GM13976 (cell line): ENCODE results near the gene HAUS8.
"Not testable (repeated sequence)": the region's sequence is repeated elsewhere in the genome, so short reads cannot be mapped to it uniquely, and the experiment has no call there.

Source experiments
- DNase-seq: peaks from one replicate; pipeline ENCODE4 v3.0.0; 2012; ENCODE audit warnings: low spot score
- in situ Hi-C: fragments of 300-500 bp; cut with MboI; formaldehyde crosslinking; loops from one replicate; pipeline ENCODE4 v1.12.0; 2022; ENCODE audit warnings: low sequenced_read_pairs, mixed read lengths, inconsistent platforms; ENCODE audit not compliant: unreplicated experiment
- TF ChIP-seq, protein P1 (sequence below): IDR thresholded peaks from 2 replicates; pipeline ENCODE4 v1.5.1; 2012; ENCODE audit warnings: borderline replicate concordance, mild to moderate bottlenecking; ENCODE audit not compliant: insufficient read depth; ENCODE audit errors: extremely low read depth, missing control alignments, control extremely low read depth

The HAUS8 gene

DNA sequence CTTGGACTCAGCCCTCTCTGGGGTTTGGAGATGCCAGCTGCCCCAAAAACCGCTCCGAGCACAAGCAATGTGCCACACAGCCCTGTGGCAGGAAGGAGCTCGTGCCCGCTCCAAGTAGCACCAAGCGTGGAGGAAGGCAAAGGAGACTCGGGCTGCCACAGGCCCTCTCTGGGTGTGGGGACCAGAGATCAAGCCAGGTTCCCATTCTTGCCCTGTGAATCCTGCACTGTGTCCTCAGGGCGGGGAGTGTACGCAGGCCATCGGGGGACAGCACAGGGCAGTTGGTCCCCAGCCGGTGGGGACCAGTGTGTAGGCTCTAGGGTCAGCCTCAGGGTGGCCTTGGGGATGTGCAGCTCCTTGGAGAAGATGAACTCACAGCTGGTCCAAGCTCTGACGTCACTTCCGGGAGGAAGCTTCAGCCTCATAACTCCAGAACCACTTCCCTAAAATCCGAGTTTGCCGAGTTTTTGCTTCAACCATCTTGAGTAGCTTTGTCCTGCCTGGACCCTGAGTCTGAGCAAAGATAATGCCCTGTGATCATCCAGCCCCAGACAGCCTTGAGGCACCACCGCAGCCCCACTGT is 39.3 kb downstream of the HAUS8 start:
- in situ Hi-C loops, result no loop called here
- no peak for DNase-seq

DNA sequence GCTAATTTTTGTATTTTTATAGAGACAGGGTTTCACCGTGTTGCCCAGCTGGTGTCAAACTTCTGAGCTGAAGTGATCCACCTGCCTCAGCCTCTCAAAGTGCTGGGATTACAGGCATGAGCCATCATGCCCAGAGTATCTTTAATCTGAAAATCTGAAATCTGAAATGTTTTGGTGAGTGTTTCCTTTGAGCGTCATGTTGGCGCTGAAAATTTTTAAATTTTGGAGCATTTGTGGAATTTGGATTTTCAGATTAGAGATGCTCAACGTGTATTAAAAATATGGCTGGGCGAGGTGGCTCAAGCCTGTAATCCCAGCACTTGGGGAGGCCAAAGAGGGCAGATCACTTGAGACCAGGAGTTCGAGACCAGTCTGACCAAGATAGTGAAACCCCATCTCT is 43.5 kb downstream of the HAUS8 start:
- in situ Hi-C loops, result no loop called here
- no peak for DNase-seq
- TF ChIP-seq, protein P1, sequence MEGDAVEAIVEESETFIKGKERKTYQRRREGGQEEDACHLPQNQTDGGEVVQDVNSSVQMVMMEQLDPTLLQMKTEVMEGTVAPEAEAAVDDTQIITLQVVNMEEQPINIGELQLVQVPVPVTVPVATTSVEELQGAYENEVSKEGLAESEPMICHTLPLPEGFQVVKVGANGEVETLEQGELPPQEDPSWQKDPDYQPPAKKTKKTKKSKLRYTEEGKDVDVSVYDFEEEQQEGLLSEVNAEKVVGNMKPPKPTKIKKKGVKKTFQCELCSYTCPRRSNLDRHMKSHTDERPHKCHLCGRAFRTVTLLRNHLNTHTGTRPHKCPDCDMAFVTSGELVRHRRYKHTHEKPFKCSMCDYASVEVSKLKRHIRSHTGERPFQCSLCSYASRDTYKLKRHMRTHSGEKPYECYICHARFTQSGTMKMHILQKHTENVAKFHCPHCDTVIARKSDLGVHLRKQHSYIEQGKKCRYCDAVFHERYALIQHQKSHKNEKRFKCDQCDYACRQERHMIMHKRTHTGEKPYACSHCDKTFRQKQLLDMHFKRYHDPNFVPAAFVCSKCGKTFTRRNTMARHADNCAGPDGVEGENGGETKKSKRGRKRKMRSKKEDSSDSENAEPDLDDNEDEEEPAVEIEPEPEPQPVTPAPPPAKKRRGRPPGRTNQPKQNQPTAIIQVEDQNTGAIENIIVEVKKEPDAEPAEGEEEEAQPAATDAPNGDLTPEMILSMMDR, result no peak

More for the DNA sequence above, 39.3 kb downstream of the HAUS8 start:
- TF ChIP-seq, protein P1, result no peak

DNA sequence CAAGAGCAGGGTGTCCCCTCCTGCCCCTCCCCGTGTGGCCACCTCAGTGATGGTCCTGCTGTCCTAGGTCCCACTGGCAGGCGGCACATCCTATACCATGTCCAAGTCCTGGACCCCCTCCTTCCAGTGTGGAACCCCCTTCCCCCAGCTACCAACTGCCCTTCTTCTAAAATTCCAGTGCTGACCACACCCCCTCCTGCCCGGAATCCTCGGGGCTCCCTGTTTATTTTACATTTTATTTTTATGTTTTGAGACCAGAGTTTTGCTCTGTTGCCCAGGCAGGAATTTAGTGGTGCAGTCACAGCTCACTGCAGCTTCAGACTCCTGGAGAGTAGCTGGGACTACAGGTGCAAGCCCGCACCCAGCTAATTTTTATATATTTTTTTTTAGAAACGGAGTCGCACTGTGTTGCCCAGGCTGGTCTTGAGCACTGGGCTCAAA is 47.7 kb downstream of the HAUS8 start:
- TF ChIP-seq, protein P1, result no peak
- no peak for DNase-seq
- in situ Hi-C loops, result no loop called here

DNA sequence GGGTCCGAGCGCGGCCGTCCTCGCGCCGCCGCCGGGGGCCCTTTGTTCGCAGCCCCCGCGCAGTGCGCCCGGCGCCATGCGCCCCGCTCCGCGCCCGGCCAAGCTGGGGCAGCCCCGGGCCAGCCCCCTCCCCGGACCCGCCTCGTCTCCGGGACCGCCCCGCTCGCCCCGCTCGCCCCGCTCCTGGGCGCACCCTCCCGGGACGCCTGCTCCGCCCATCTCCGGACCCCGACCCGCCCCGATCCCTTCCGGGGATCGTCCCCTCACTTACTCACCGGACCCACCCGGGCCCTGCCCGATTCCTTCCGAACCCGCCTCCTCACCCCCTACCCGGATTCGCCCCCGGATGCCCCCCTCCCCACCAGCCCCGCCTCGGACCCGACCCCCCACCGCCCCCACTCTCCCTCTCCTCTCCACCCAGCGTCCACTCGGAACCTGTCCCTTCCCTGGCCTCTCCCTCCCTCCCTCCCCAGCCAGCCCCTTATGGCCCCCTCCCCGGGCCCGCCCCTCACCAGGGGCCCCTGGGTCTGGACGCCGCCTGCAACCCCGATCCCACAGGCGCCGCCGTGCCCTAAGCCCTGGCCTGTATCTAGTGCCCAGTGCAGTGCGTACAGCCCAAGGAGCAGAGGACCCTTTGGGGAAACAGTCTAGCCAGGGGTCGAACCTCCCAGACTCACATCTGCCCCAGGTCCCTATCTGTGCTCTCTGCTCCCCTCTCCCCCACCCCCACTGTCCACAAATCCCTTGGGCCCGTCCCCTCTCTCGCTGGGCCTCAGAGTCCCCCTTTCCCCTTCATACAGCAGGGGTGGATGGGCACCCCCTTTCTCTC is 48.3 kb downstream of the HAUS8 start, which contains the start of gene CPAMD8:
Gene CPAMD8 (minus strand): TSS at position 105 of the 829 bp plus-strand sequence. CDS start 168 bp downstream, outside the sequence.
- TF ChIP-seq, protein P1, result no peak
- in situ Hi-C loops, result no loop called here
- DNase-seq, result no peak

DNA sequence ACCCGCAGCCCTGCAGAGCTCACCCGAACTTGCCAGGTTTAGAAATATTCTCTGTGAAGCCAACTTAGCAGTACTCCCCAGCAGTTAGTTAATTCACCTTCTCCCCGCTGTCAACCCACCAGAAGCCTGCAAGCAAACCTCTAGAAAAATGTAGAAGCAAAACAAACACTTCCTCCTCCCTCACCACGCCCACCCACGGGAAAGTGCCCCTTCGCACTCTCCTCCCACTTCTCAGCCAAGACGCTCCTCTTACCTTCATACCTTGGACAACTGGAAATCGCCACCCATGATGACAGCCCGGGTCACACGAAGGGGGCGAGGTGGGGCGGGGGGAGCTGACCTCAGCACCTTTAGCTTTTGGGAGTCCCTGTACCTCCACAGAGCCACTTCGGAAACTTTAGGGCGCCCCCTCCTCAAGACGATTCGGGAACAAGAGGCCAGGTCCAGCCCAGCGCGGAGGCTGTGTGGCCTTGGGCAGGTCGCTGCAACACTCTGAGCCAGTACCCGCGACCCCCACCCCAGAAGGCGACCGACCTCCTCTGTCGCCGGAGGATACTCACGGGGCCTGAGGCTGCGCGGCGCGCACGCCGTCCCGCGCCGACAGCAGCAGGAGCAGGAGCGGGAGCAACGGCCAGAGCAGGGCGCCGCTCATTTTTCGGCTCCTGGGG is 49.1 kb downstream of the HAUS8 start:
- in situ Hi-C loops, result no loop called here
- no peak for DNase-seq
- TF ChIP-seq, protein P1, result no peak

DNA sequence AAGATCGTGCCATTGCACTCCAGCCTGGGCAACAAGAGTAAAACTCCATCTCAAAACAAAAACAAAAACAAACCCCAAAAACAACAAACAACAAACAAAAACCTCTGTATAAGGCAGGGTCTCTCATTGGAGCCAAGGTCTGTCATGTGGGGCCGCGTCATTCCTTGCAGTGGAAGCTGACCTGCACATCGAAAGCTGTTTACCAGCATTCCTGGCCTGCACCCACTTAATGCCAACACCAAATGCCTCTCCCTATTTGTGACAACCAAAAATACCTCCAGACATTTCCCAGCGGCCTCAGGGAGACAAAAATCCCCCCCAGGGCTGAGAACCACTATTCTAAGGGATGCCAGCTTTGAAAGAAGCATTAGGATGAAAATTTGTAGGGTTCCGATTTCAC is 49.9 kb downstream of the HAUS8 start:
- in situ Hi-C loops, result no loop called here
- TF ChIP-seq, protein P1, result no peak
- no peak for DNase-seq

DNA sequence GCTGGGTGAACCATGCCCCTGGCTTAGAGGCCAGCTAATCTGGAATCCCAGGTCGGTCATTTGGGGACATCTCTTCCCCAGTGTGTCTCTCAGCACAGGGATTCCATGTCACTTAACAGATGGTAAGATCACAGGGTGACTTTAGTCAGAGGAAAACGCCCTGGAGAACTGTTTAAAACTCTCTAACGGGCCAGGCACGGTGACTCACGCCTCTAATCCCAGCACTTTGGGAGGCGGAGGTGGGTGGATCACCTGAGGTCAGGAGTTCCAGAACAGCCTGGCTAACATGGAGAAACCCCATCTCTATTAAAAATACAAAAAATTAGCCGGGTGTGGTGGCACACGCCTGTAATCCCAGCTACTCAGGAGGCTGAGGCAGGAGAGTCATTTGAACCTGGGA is 50.3 kb downstream of the HAUS8 start:
- in situ Hi-C loops, DNase-seq: not testable (repeated sequence)
